Activated CD4-positive, alpha-beta memory T cell treated with anti-CD3 and anti-CD28 coated beads for 36 hours (primary cell): ENCODE measurements around the gene FOSL2. TPM values are rescaled to one million over a fixed set of nuclear protein-coding genes. Genes with fewer than 3 reads are reported as not detected.

Experiments
- CTCF ChIA-PET: fragments of 350-600 bp; sonication (Branson Sonifier 250); formaldehyde crosslinking; loops from one replicate; lab custom pipeline; 2021; ENCODE audit warnings: antibody characterized with exemption, inconsistent platforms; lab: Charles Lee
- POLR2A ChIA-PET: fragments of 350-600 bp; sonication (Branson Sonifier 250); formaldehyde crosslinking; loops from one replicate; lab custom pipeline; 2021; ENCODE audit warnings: antibody characterized with exemption; lab: Charles Lee
- DNase-seq: peaks from one replicate; pipeline ENCODE4 v3.0.0-alpha.2; 2020
- H3K27ac Mint-ChIP-seq: one replicate; pipeline ENCODE4 v1.8.0; 2021; ENCODE audit warnings: mixed read lengths
- H3K27me3 Mint-ChIP-seq: one replicate; pipeline ENCODE4 v1.8.0; 2021; ENCODE audit warnings: mixed read lengths
- H3K36me3 Mint-ChIP-seq: one replicate; pipeline ENCODE4 v1.8.0; 2021; ENCODE audit warnings: mixed read lengths
- H3K4me1 Mint-ChIP-seq: one replicate; pipeline ENCODE4 v1.8.0; 2021; ENCODE audit warnings: low read depth, mixed read lengths
- H3K4me3 Mint-ChIP-seq: one replicate; pipeline ENCODE4 v1.8.0; 2021; ENCODE audit warnings: mild to moderate bottlenecking, mixed read lengths
- H3K9me3 Mint-ChIP-seq: one replicate; pipeline ENCODE4 v1.8.0; 2021; ENCODE audit warnings: mixed read lengths
- intact Hi-C: fragments of 100-400 bp; cut with micrococcal nuclease; formaldehyde crosslinking; loops from one replicate; pipeline ENCODE4 v1.15.1; 2023
- total RNA-seq, 2 experiments: library from RNA; stranded (reverse); gene quantifications; one replicate each; pipeline ENCODE4 v1.2.3, GENCODE V29; 2021

Gene FOSL2
- total RNA-seq, 2 experiments from 2014 or later, result 172 to 182 TPM

GRCh38 chr2:28429636-28430376, 37.1 kb downstream of the FOSL2 start:
- ChIA-PET POLR2A (interaction anchor here (0.6 kb wide), 1 partner anchor 44 kb away, joined by 4 read pairs; no protein-coding TSS in a partner anchor), CTCF (interaction anchor here (1.0 kb wide), 1 partner anchor 746 kb away, joined by 4 read pairs; no protein-coding TSS in a partner anchor)
- no peak for DNase-seq
- Mint-ChIP-seq H3K4me3 (no peak overlapping the region), H3K9me3 (peaks cover 13% of the 10 kb centered on the region), H3K27ac (no peak overlapping the region), H3K27me3 (no peaks in the 10 kb centered on the region), H3K4me1 (peaks cover 31% of the 10 kb centered on the region), H3K36me3 (no peaks in the 10 kb centered on the region)
- intact Hi-C loops, result no loop called here

GRCh38 chr2:28430377-28430765, 37.7 kb downstream of the FOSL2 start:
- ChIA-PET CTCF (interaction anchor here (1.0 kb wide), 1 partner anchor 746 kb away, joined by 4 read pairs; no protein-coding TSS in a partner anchor), POLR2A (no interaction called here)
- no peak for DNase-seq
- Mint-ChIP-seq H3K4me1 (peaks cover 26% of the 10 kb centered on the region), H3K27ac (no peak overlapping the region), H3K27me3 (no peaks in the 10 kb centered on the region), H3K4me3 (no peak overlapping the region), H3K36me3 (no peaks in the 10 kb centered on the region), H3K9me3 (peaks cover 13% of the 10 kb centered on the region)
- intact Hi-C loops, result no loop called here

- Mint-ChIP-seq H3K27me3 (no peaks in the 10 kb centered on the region), H3K9me3 (peaks cover 13% of the 10 kb centered on the region), H3K4me3 (no peak overlapping the region), H3K4me1 (peaks cover 26% of the 10 kb centered on the region), H3K27ac (no peak overlapping the region), H3K36me3 (no peaks in the 10 kb centered on the region)
- no peak for DNase-seq
- ChIA-PET CTCF (no interaction called here), POLR2A (no interaction called here)
- intact Hi-C loops, result no loop called here
Observed at GRCh38 chr2:28430788-28431418, 38.2 kb downstream of the FOSL2 start.

- no peak for DNase-seq
- intact Hi-C loops, result no loop called here
- no peaks in the 10 kb centered on the region for H3K36me3 Mint-ChIP-seq
- ChIA-PET CTCF (interaction anchor here (1.0 kb wide), 1 partner anchor 23 kb away, joined by 4 read pairs; no protein-coding TSS in a partner anchor), POLR2A (no interaction called here)
- no peak overlapping the region for H3K27ac Mint-ChIP-seq
- no peak overlapping the region for H3K4me3 Mint-ChIP-seq
- peaks cover 28% of the 10 kb centered on the region for H3K4me1 Mint-ChIP-seq
- H3K9me3 Mint-ChIP-seq, result peaks cover 13% of the 10 kb centered on the region
- H3K27me3 Mint-ChIP-seq, result no peaks in the 10 kb centered on the region
Observed at GRCh38 chr2:28431741-28432140, 39.1 kb downstream of the FOSL2 start.

- Mint-ChIP-seq H3K27me3 (no peaks in the 10 kb centered on the region), H3K27ac (no peak overlapping the region), H3K4me1 (peaks cover 28% of the 10 kb centered on the region), H3K36me3 (no peaks in the 10 kb centered on the region), H3K4me3 (no peak overlapping the region), H3K9me3 (peaks cover 13% of the 10 kb centered on the region)
- no peak for DNase-seq
- ChIA-PET CTCF (interaction anchor here (1.0 kb wide), 1 partner anchor 22 kb away, joined by 4 read pairs; no protein-coding TSS in a partner anchor), POLR2A (no interaction called here)
- intact Hi-C loops, result no loop called here
Observed at GRCh38 chr2:28432362-28432761, 39.7 kb downstream of the FOSL2 start.

- no peak overlapping the region for H3K27ac Mint-ChIP-seq
- ChIA-PET CTCF (no interaction called here), POLR2A (no interaction called here)
- H3K9me3 Mint-ChIP-seq, result peaks cover 13% of the 10 kb centered on the region
- intact Hi-C loops, result no loop called here
- H3K4me3 Mint-ChIP-seq, result no peak overlapping the region
- no peak for DNase-seq
- H3K27me3 Mint-ChIP-seq, result no peaks in the 10 kb centered on the region
- no peaks in the 10 kb centered on the region for H3K36me3 Mint-ChIP-seq
- peaks cover 26% of the 10 kb centered on the region for H3K4me1 Mint-ChIP-seq
Observed at GRCh38 chr2:28433215-28433614, 40.6 kb downstream of the FOSL2 start.

- no peak overlapping the region for H3K27ac Mint-ChIP-seq
- POLR2A ChIA-PET, result no interaction called here
Observed at GRCh38 chr2:28433935-28434599, 41.4 kb downstream of the FOSL2 start.

GRCh38 chr2:28434600-28434989, 41.9 kb downstream of the FOSL2 start:
- H3K9me3 Mint-ChIP-seq, result peaks cover 13% of the 10 kb centered on the region
- DNase-seq, result no peak
- CTCF ChIA-PET, result interaction anchor here (0.7 to 1.4 kb wide), 2 partner anchors 12 to 232 kb away, joined by 3 read pairs; no protein-coding TSS in a partner anchor
- H3K27ac Mint-ChIP-seq, result no peak overlapping the region
- no peak overlapping the region for H3K4me3 Mint-ChIP-seq
- intact Hi-C loops, result no loop called here
- POLR2A ChIA-PET, result no interaction called here
- H3K4me1 Mint-ChIP-seq, result peaks cover 26% of the 10 kb centered on the region
- no peaks in the 10 kb centered on the region for H3K36me3 Mint-ChIP-seq
- no peaks in the 10 kb centered on the region for H3K27me3 Mint-ChIP-seq

More at GRCh38 chr2:28433935-28434599, 41.4 kb downstream of the FOSL2 start:
- CTCF ChIA-PET, result interaction anchor here (0.7 kb wide), 1 partner anchor 232 kb away, joined by 3 read pairs; no protein-coding TSS in a partner anchor
- Mint-ChIP-seq H3K27me3 (no peaks in the 10 kb centered on the region), H3K4me3 (no peak overlapping the region), H3K36me3 (no peaks in the 10 kb centered on the region), H3K9me3 (peaks cover 13% of the 10 kb centered on the region), H3K4me1 (peaks cover 26% of the 10 kb centered on the region)
- intact Hi-C loops, result no loop called here
- DNase-seq, result no peak

- DNase-seq, result no peak
- Mint-ChIP-seq H3K4me3 (no peak overlapping the region), H3K4me1 (peaks cover 25% of the 10 kb centered on the region), H3K27ac (no peak overlapping the region), H3K36me3 (no peaks in the 10 kb centered on the region), H3K27me3 (no peaks in the 10 kb centered on the region), H3K9me3 (peaks cover 13% of the 10 kb centered on the region)
- CTCF ChIA-PET, result interaction anchor here (1.3 to 1.4 kb wide), 2 partner anchors 12 to 17 kb away, joined by 3 read pairs; no protein-coding TSS in a partner anchor
- intact Hi-C loops, result no loop called here
- POLR2A ChIA-PET, result no interaction called here
Observed at GRCh38 chr2:28435241-28435640, 42.6 kb downstream of the FOSL2 start.

GRCh38 chr2:28435814-28436351, 43.2 kb downstream of the FOSL2 start:
- POLR2A ChIA-PET, result no interaction called here
- H3K9me3 Mint-ChIP-seq, result peaks cover 13% of the 10 kb centered on the region
- no peak overlapping the region for H3K4me3 Mint-ChIP-seq
- peak overlapping the region; percentile 30 for H3K27ac Mint-ChIP-seq
- CTCF ChIA-PET, result interaction anchor here (1.3 to 1.4 kb wide), 2 partner anchors 11 to 17 kb away, joined by 3 read pairs; no protein-coding TSS in a partner anchor
- intact Hi-C loops, result no loop called here
- no peak for DNase-seq
- no peaks in the 10 kb centered on the region for H3K27me3 Mint-ChIP-seq
- no peaks in the 10 kb centered on the region for H3K36me3 Mint-ChIP-seq
- peaks cover 19% of the 10 kb centered on the region for H3K4me1 Mint-ChIP-seq

GRCh38 chr2:28436525-28437051, 43.9 kb downstream of the FOSL2 start:
- ChIA-PET POLR2A (no interaction called here), CTCF (no interaction called here)
- H3K9me3 Mint-ChIP-seq, result peaks cover 13% of the 10 kb centered on the region
- intact Hi-C loops, result no loop called here
- no peak overlapping the region for H3K4me3 Mint-ChIP-seq
- no peaks in the 10 kb centered on the region for H3K27me3 Mint-ChIP-seq
- no peaks in the 10 kb centered on the region for H3K36me3 Mint-ChIP-seq
- H3K27ac Mint-ChIP-seq, result no peak overlapping the region
- H3K4me1 Mint-ChIP-seq, result peaks cover 20% of the 10 kb centered on the region
- DNase-seq, result no peak
